Activated CD4-positive, alpha-beta T cell treated with anti-CD3 and anti-CD28 coated beads, Interleukin-2, amount 50 U/mL, for 4 hours (primary cell): ENCODE data around the gene RORB.

Source experiments
- DNase-seq, 2 experiments: peaks; one replicate each; pipeline ENCODE4 v3.0.0-alpha.2; 2020

RORB gene

DNA sequence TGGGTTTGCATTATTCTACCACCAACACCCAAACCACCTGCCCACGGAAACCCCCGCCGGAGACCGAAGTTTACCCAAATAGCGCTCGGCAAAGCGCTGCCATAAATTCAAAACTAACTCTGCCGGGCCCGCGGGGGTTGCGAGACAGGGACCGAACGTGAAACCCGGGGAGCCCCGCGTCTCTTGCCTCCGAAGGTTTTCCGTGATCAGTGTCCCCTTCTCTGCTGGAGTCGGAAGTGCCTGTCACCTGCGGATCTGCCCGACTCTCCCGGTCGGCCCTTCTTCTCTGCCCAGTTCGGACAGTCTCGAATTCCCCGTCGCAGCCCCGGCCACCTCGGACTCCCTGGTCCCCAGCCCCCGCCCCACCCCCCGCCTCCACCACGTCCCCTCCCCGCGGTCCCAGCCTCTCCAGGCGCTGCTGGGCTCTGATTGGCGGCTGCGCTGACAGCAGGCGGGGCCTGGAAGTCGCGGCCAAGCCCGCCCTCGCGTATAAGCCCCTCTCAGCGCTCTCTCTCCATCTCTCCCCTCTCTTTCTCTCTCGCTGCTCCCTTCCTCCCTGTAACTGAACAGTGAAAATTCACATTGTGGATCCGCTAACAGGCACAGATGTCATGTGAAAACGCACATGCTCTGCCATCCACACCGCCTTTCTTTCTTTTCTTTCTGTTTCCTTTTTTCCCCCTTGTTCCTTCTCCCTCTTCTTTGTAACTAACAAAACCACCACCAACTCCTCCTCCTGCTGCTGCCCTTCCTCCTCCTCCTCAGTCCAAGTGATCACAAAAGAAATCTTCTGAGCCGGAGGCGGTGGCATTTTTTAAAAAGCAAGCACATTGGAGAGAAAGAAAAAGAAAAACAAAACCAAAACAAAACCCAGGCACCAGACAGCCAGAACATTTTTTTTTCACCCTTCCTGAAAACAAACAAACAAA is at the start of gene RORB:
Gene RORB, plus strand, starts transcription at position 517 of the 929 bp plus-strand sequence. CDS start 642 bp downstream, outside the sequence.
- no peak for DNase-seq

DNA sequence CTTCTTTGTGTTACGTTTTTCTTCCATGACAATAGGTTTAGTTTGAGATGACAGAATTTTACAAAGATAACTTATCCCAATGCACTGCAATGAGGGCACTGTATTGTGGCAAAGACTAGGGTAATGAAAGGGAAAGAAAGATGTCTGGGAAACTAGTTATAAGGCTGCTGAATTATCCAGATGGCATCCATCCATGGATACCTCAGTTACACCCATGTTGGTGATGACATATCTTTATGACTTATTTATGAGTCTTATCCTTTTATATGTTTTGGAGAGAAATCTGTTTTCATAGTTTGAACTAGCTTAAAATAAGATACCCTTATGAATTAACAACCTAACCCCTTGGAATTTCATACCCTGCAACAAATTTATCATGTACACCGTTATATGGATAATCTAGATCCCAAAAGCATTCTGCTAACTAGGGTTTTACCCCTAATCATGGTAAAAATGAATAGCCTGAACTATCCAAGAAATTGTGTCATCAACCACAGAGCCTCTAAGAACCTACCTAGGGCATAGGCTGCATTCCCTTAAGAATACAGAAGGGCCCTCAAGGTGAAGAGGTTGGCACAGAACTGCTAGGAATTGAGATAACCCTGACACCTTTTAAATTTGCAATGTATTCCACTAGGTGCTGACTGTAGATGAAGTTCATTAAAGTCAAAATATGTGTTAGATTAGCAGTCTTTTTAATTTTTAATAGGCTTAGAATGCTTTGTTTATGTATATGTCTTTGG is 49.5 kb upstream of the RORB start:
- DNase-seq, result no peak

DNA sequence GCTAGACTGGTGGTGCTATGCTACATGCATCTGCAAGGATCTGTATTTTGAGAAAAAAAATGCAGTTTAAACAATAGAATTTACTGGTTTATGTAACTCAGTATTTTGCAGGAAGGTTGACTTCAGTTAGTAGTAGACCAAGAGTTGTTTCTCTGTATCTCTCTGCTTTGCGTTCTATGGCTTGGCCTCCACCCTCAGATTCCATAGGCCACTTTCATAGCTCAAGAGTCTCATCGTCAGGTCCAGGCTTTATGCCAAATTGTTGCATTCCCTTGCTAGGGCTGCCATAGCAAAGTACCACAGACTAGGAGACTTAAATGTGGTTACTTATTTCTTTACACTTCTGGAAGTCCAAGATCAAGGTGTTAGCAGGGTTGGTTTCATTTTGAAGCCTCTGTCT is 48.1 kb upstream of the RORB start:
- no peak for DNase-seq

DNA sequence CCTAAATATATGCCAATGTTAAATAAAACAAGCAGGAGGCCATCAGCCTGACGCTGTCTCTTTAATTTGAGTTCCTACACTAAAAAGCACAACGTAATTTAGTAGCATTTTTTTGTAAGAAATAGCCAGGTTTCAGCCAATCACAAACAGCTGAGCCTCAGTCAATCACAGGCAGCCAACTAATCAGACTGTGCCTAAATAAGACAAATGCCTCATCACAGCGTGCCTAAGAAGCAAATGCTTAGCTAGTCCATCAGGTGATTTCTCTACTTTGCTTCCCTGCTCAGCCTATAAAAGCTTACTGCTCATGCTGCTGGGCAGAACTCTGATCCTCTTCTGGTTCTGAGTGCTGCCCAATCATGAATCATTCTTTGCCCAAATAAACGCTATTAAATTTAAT is 38.3 kb upstream of the RORB start:
- no peak for DNase-seq

DNA sequence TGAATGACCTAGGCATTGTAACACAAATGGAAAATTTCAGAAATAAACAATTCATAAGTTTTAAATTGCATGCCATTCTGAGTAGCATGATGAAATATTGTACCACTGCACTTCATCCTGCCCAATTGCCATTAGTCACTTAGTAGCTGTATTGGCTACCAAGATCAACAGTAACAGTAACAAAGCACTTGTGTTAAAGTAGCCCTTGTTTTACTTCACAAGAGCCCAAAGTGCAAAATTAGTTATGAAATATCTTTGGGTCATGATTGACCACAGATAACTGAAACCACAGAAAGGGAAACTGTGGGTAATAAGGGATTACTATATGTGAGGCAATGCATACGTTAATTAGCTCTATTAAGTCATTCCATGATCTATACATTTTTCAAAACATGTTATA is 33.3 kb upstream of the RORB start:
- no peak for DNase-seq

DNA sequence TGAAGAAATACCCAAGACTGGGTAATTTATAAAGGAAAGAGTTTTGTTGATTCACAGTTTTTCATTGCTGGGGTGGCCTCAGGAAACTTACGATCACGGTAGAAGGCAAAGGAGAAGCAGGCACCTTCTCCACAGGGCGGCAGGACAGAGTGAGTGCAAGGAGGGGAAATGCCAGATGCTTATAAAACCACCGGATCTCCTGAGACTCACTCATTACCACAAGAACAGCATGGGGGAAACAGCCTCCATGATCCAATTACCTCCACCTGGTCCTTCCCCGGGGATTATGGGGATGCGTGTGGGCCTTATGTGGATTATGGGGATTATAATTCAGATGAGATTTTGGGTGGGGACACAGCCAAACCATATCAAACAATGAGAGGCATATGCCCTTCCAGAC is 18.5 kb upstream of the RORB start:
- DNase-seq, result no peak

DNA sequence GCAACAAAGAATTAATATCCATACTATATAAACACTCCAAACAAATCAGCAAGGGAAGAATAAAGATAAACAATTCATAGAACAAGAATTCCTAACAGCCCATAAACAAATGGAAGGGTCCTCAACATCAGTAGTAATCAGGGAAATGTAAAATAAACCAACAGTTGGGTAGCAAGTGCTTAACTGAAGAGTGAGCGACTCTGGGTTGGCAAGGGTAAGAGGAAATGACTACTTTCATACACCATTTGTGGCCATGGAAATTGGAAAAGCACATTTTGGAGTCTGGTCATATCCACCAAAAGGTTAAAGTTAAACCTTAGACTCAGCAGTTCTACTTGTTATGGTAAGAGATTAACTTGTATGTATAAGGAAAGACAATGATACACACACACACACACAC is 17.4 kb upstream of the RORB start:
- DNase-seq, result no peak

DNA sequence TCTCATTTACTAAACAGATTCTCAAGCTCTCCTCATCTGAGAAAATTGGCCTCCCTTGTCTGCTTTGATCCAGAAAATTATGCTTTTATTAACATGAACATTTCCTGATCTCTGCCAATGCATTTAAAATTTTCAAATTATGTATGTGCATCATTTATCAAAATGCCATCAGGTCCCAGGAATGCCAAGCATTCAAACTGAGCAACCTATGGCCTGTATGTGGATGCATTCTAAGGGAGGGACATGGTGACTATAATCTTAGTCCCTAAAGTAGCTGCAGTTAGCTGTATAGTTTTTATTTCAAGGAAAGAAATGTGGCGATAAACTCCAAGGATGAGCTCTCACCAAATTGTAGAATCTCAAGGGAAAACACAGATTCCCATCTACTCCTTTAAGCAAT is 9.7 kb upstream of the RORB start:
- no peak for DNase-seq

DNA sequence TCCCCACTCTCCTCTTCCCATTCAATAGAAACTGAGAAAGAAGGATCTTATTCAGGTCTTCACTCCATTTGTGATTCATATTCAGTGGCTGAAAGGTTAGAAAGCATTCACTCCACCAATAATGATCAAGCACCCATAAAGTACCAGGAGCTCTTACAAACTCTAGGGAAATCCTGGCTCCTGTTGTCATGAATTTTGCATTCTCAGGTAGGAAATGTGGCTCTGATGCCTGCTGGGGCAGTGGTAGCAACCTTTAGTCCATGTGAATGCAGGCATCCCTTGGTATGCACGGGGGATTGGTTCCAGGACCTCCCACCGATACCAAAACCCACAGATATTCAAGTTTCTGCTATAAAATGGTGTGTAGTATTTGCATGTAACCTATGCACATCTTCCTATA is 3.6 kb upstream of the RORB start:
- DNase-seq, result no peak

DNA sequence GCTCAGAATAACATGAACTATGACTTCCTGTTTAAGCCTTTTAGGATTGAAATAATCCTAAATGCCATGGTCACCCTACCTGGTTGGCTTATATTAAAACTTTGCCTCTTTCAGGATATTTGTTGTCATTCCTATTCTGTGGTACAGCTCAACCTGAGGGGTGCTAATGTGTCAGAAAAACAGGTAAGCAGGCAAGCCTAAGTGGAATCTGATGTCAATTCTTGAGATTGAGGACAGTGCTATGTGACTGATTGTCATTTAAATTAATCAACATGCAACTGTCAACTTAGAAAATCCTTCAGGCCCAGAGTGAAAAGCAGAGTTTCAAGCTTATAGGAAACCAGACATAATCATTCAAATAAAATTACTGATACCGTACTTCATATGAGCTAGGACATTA is 2.6 kb upstream of the RORB start:
- no peak for DNase-seq

DNA sequence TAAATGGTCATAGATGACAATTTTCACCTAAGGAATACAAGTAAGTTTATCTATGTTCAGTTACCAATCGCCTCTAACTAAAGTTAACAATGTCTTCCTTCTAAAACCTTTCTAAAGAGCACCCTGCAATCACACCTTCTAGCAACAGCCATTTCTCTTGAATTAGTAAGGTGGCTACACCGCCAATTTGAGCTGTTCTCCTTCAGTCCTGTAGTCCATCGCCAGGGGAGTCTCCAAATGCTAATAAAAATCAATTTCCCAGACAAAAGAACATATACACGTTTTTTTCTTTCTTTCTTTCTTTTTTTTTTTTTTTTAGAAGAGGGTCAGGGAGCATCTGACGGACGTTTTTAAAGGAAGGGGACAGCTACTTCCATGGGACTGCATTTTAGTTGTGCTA is 729 bp upstream of the RORB start:
- no peak for DNase-seq

DNA sequence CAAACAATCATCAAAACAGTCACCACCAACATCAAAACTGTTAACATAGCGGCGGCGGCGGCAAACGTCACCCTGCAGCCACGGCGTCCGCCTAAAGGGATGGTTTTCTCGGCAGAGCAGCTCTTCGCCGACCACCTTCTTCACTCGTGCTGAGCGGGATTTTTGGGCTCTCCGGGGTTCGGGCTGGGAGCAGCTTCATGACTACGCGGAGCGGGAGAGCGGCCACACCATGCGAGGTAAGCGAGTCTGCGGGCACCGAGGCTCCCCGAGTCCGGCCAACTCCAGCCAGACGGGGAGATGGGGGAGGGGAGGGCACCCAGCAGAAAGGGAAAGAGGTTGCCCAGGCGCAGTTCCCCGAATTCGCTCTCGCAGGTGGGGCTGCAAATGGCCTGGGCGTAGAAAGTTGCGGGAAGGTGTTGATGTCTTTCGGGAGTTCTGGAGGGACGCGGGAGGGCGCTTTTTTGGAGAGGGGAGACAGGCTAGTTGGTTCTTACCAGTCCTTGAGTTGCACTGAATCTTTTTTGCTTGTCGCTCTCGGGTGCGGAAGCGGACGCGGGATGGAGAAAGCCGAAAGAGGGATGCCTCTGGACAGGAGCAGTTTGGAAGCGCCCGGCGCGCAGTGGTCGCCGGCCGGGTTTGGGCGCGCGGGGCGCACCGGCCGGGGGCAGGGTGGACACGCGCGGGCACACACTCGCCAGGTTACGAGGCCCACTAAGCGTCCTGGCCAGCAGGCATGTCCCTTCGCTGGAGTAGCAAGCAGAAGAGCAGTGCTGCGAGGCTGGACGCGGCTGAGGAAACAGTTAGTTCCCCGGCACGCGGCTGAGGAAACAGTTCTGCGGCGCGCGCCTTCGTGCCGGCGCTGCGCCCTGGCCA is 849 bp downstream of the RORB start:
- DNase-seq, result no peak

DNA sequence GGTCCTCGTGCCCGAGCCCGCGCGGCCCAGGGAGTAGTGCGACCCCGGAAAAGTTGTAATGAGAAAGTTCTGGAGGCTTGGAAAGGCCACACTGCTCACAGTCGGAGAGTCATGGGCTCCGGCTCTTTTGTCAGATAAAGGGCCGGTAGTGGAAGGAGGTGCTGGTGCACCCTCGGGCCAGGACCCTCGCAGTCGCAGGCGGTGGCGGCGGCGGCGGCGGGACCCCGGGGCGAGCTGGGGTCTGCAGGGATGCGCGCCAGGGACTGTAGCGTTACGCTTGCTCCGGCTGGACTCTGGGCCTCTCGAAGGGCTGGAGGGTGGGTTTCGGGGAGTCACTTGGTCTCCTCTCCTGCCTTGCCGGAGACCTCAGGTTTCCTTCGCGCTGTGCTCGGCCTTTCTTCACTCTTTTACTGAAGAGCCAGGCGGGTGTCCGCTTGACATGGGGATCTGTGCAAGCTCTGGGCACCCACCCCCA is 1.5 kb downstream of the RORB start:
- no peak for DNase-seq

DNA sequence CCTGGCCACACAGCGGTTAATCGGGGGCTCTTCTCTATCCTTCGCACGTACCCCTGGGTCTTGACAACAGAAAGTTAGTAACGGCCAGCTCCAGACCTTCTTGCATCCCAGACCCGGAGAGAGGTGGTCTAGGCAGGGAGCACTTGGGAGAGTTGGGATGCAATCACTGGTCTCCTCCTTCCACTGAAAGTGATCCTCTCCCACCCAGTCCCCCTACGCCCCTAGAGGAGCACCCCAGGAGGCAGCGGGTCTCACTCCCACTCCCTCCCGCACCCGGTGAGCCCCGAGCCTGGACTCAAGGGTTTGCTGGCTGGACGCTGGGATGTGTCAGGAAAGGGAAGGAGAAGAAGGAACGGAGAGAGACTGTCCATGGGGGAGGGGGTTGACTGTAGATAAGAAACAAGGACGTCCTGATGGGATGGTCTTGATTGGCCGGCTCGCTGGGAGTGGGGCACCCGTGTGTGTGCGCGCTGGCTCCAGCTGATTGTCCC is 2.0 kb downstream of the RORB start:
- DNase-seq, result no peak

DNA sequence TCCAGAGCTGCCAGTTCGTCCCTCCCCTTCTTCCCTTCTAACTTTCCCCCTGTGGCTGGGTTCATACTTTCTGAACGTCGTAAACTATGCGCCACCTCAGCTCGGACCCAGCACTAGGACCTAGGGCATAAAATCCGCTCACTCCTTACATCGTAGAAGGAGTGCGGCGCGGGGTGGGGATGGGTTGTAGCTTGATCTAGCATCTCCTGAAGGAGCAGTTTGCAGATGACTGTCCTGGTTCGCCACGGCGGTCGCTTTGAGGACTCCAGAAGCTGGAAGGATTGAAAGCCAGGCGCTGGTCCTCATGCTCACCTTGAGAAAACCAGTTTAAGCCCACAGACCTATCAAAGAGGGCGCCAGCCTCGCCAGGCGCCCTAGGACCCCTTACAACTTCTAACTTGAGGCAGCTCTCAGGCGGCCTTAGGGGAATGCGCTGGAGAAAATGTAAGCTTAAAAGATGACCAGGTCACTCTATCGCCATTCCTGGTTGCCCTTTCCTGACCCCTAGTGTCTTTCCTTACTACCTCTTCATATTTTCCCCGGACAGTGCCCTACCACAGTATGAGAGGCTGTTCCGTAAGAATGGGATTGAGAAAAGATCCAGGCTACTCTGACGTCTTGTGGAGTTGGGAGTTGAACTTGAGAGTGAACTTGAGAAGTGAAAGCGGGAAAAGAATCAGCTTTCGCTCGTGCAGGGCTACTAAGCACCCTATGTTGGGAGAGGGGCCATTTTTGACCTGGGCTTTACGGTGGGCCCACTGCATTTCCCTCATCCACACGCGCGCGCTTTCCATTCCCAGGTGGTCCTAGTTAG is 2.8 kb downstream of the RORB start:
- no peak for DNase-seq

DNA sequence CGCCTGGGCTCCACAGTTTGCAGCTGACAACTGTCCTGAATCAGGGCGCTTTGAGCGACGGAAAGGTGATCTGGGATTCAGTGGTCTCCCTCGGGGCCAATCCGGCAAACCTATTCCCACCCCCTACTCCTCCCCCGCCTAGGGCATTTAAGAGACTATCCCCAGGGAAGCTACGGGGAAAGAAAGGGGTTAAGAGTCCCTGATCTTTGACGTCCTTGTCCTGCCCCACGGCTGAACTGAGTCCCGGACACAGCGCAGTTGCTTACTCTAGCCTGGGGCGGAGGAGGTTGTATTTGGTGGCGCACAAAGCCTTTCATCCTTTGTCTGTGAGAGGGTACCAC is 3.4 kb downstream of the RORB start:
- DNase-seq, result no peak

DNA sequence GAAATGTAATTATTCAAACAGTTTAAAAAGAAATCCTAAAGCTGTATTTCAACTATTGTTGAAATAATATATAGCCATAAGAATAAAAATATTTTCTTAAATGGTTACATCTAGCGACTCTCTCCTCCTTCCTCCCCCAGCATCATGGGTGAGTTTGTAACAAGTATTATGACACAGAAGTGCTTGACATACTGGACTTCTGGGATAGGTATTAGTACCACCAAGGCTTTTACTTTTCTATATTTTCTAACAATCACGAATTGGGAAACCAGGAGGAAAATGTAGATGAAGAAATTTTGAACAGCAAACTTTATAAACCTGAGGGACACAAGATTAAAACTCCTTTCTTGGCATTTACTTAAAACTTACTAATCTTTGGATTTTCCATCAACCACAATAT is 4.4 kb downstream of the RORB start:
- DNase-seq, result no peak

DNA sequence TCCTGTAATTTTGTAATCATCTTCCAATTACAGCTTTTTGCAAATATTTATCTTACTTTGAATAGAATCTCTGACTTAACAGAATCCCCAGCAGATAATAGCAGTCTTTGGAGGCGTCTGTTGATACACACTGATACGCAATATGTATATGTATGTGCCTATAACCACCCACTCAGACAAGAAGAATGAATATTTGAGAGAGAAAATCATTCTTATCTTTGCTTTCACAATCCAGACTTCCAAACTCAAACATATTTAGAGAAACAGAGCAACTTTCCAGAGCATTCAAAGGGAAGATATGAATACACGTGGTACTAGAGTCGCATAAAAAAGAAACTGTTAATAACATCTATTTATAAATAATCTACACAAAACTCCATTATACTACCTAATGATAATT is 6.1 kb downstream of the RORB start:
- DNase-seq, result no peak

DNA sequence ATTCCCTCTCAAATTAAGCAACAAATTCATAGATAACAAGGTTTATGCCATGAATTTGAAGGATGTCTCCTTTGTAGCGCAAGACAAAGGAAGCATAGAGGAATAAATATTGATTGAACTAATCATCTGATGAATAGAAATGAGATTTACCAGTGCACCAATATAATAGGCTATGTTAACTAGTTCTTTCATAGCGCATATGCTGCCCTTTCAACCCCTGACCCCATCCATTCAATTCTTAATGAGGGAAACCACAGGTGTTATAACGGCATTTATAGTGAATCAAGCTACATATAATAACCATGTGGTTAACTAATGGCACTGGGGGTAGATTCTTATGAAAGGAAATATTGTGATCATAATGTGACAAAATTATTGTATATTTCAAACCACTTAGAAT is 6.5 kb downstream of the RORB start:
- DNase-seq, result no peak

DNA sequence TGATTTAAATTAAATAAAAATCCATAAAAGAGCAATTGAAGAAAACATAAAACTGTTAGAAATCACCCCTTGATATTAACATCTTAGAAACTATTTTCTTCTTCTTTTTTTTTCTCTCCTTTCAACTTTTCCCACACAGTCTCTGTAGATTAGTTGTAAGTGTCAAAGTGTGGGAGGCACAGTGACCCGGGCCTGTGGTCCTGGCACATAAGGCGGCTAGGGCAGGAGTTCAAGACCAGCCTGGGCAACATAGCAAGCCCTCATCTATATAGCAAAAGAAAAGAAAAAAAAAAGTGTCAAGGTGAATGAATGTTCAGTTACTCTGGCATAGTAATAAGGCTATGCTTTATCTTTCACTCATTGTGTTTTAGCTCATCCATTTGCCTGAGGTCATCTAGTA is 14.2 kb downstream of the RORB start:
- DNase-seq, result no peak

DNA sequence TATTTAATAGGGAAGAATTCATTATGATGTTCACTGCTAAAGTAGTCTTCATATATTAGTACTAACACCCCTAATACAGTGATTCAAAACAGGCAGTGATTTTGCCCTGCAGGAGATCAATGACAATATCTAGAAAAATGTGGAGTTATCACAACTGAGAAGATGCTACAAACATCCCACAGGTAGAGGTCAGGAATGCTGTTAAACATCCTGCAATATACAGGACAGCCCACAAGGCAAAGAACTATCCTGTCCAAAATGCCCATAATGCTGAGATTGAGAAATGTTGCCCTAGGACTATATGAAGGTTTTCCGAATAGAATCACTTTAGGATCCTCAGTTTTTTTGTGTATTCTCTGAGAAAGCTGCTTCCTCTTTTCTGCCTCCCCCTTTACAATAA is 15.3 kb downstream of the RORB start:
- DNase-seq, result no peak

DNA sequence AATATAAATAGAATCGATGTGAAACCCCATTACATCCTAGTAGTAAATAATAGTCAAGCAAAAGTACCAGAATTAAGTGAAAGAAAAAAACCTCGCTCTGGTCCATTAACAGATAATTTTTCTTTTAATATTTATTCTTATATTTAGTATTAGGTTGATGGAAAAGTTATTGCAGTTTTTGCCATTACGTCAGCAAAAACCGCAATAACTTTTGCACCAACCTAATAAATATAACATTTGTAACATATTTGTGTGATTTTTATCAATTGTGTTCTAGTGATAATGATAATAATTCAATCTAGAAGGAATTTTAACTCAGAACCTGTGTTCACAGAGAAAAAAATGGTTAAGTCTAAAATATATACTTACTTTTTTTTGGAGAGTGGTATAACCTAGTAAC is 16.1 kb downstream of the RORB start:
- no peak for DNase-seq
